OCI-LY3 (cell line): ENCODE data around the gene KTN1.

Source experiments
- CTCF ChIP-seq: fragments of 200-600, 300-600 bp; sonication (generic); IDR thresholded peaks from 2 replicates; pipeline ENCODE4 v1.5.1; 2014; ENCODE audit warnings: antibody characterized with exemption, low read length, low read depth
- EZH2phosphoT487 ChIP-seq: fragments of 200-600 bp; shearing (Covaris generic); IDR thresholded peaks from 2 replicates; pipeline ENCODE4 v1.6.1; 2018; ENCODE audit warnings: antibody characterized with exemption, mixed run types, low read depth

DNA sequence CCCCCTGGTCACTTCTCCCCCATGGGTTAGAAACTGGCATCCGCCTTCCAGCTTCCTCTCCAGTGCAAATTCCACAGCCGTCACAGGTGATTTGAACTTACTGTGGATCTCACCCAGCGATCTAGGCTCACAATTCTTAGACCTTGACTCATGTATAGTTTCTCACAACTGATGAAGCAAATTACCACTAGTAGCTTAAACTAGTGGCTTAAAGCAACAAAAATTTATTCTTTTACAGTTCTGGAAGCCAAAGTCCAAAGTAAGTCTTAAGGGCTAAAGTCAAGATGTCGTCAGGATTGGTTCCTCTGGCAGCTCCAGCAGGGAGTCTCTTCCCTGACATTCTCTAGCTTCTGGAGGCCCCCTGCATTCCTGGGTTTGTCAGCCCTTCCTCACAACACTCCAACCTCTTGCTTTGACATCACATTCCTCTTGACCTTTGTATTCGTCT, 117.4 kb downstream of the KTN1 start:
- TF ChIP-seq CTCF (no peak), EZH2phosphoT487 (no peak)
